Measurements from ENCODE around the gene STN1. TPM values are rescaled to one million over a fixed set of nuclear protein-coding genes. Genes with fewer than 3 reads are reported as not detected.
A peak's percentile ranks its signal among the peaks of the same experiment; 100 is the strongest.

STN1 gene
- total RNA-seq, 1 donor from 2014 or later = 17.3 TPM

- FAIRE-seq (no peak), DNase-seq (ENCODE audit: low read depth) (no peak)
- Histone ChIP-seq H3K4me3 (ENCODE audit: insufficient read depth, low read depth, low read length) (peak overlapping the region; percentile 69), H3K36me3 (ENCODE audit: insufficient read depth, low read length) (no peaks in the 10 kb centered on the region), H3K9me3 (ENCODE audit: insufficient read depth, low read depth, low read length) (no peaks in the 10 kb centered on the region), H3K27ac (ENCODE audit: low read depth, low read length) (no peak overlapping the region), H3K4me1 (ENCODE audit: insufficient read depth, low read length) (peaks cover 44% of the 10 kb centered on the region), H2AFZ (ENCODE audit: low read depth, low read length) (peak overlapping the region; percentile 77), H3K9ac (ENCODE audit: low read length) (no peak overlapping the region), H3K27me3 (ENCODE audit: insufficient read depth, low read length) (no peaks in the 10 kb centered on the region), H3K79me2 (ENCODE audit: insufficient read depth, low read length) (peaks cover 3% of the 10 kb centered on the region), H4K20me1 (ENCODE audit: insufficient read depth, low read length) (peaks cover 11% of the 10 kb centered on the region), H3K4me2 (ENCODE audit: low read length) (peak overlapping the region; percentile 89)
- Mint-ChIP-seq H3K9me3 (ENCODE audit: unreplicated experiment) (no peaks in the 10 kb centered on the region), H3K4me3 (ENCODE audit: unreplicated experiment) (peak overlapping the region; percentile 90), H3K4me1 (ENCODE audit: low read depth, unreplicated experiment) (peaks cover 19% of the 10 kb centered on the region), H3K27me3 (ENCODE audit: low read depth, unreplicated experiment) (peaks cover 9% of the 10 kb centered on the region), H3K36me3 (ENCODE audit: low read depth, unreplicated experiment) (no peaks in the 10 kb centered on the region), H3K27ac (ENCODE audit: unreplicated experiment) (no peak overlapping the region)
- no peak for TF ChIP-seq EZH2 (IDR thresholded peaks at IDR 0.05; ENCODE audit: insufficient read depth, low read length)
- no peak for TF ChIP-seq CTCF (IDR thresholded peaks at IDR 0.05; ENCODE audit: insufficient read depth, low read depth, low read length)
Observed at GRCh38 chr10:103853428-103854264, 64.3 kb downstream of the STN1 start.

GRCh38 chr10:103852856-103853255 is 65.1 kb downstream of the STN1 start:
- H3K27me3 Mint-ChIP-seq (ENCODE audit: low read depth, unreplicated experiment) = peaks cover 9% of the 10 kb centered on the region
- Histone ChIP-seq H3K27me3 (ENCODE audit: insufficient read depth, low read length) (no peaks in the 10 kb centered on the region), H3K4me1 (ENCODE audit: insufficient read depth, low read length) (peaks cover 44% of the 10 kb centered on the region), H3K9ac (ENCODE audit: low read length) (no peak overlapping the region), H4K20me1 (ENCODE audit: insufficient read depth, low read length) (peaks cover 11% of the 10 kb centered on the region), H2AFZ (ENCODE audit: low read depth, low read length) (no peak overlapping the region), H3K9me3 (ENCODE audit: insufficient read depth, low read depth, low read length) (no peaks in the 10 kb centered on the region), H3K36me3 (ENCODE audit: insufficient read depth, low read length) (no peaks in the 10 kb centered on the region), H3K27ac (ENCODE audit: low read depth, low read length) (no peak overlapping the region), H3K4me3 (ENCODE audit: insufficient read depth, low read depth, low read length) (no peak overlapping the region), H3K79me2 (ENCODE audit: insufficient read depth, low read length) (peaks cover 6% of the 10 kb centered on the region), H3K4me2 (ENCODE audit: low read length) (no peak overlapping the region)
- no peak for TF ChIP-seq CTCF (IDR thresholded peaks at IDR 0.05; ENCODE audit: insufficient read depth, low read depth, low read length)
- TF ChIP-seq EZH2 (IDR thresholded peaks at IDR 0.05; ENCODE audit: insufficient read depth, low read length) = no peak
- no peak overlapping the region for H3K4me3 Mint-ChIP-seq (ENCODE audit: unreplicated experiment)
- no peaks in the 10 kb centered on the region for H3K36me3 Mint-ChIP-seq (ENCODE audit: low read depth, unreplicated experiment)
- H3K27ac Mint-ChIP-seq (ENCODE audit: unreplicated experiment) = no peak overlapping the region
- peaks cover 19% of the 10 kb centered on the region for H3K4me1 Mint-ChIP-seq (ENCODE audit: low read depth, unreplicated experiment)
- FAIRE-seq (no peak), DNase-seq (ENCODE audit: low read depth) (no peak)
- no peaks in the 10 kb centered on the region for H3K9me3 Mint-ChIP-seq (ENCODE audit: unreplicated experiment)

- Histone ChIP-seq H3K27me3 (ENCODE audit: insufficient read depth, low read length) (no peaks in the 10 kb centered on the region), H3K36me3 (ENCODE audit: insufficient read depth, low read length) (no peaks in the 10 kb centered on the region), H2AFZ (ENCODE audit: low read depth, low read length) (no peak overlapping the region), H3K9ac (ENCODE audit: low read length) (no peak overlapping the region), H3K4me3 (ENCODE audit: insufficient read depth, low read depth, low read length) (no peak overlapping the region), H3K9me3 (ENCODE audit: insufficient read depth, low read depth, low read length) (no peaks in the 10 kb centered on the region), H4K20me1 (ENCODE audit: insufficient read depth, low read length) (peaks cover 11% of the 10 kb centered on the region), H3K79me2 (ENCODE audit: insufficient read depth, low read length) (peaks cover 6% of the 10 kb centered on the region), H3K4me1 (ENCODE audit: insufficient read depth, low read length) (peaks cover 44% of the 10 kb centered on the region), H3K27ac (ENCODE audit: low read depth, low read length) (no peak overlapping the region), H3K4me2 (ENCODE audit: low read length) (no peak overlapping the region)
- Mint-ChIP-seq H3K9me3 (ENCODE audit: unreplicated experiment) (no peaks in the 10 kb centered on the region), H3K36me3 (ENCODE audit: low read depth, unreplicated experiment) (no peaks in the 10 kb centered on the region), H3K27ac (ENCODE audit: unreplicated experiment) (no peak overlapping the region), H3K4me3 (ENCODE audit: unreplicated experiment) (no peak overlapping the region), H3K27me3 (ENCODE audit: low read depth, unreplicated experiment) (peaks cover 9% of the 10 kb centered on the region), H3K4me1 (ENCODE audit: low read depth, unreplicated experiment) (peaks cover 19% of the 10 kb centered on the region)
- TF ChIP-seq EZH2 (IDR thresholded peaks at IDR 0.05; ENCODE audit: insufficient read depth, low read length) (no peak), CTCF (IDR thresholded peaks at IDR 0.05; ENCODE audit: insufficient read depth, low read depth, low read length) (no peak)
- no peak for FAIRE-seq
- peak; percentile 68 for DNase-seq (ENCODE audit: low read depth)
Observed at GRCh38 chr10:103852189-103852711, 65.7 kb downstream of the STN1 start.

All from astrocyte (in vitro differentiated cells and primary cell).